Epithelial cell of esophagus (primary cell): ENCODE data around the gene SHKBP1.
"Not testable (repeated sequence)": the region's sequence is repeated elsewhere in the genome, so short reads cannot be mapped to it uniquely, and the experiment has no call there.

Experiments
- DNase-seq: peaks from one replicate; pipeline ENCODE4 v3.0.0; 2010; ENCODE audit warnings: low read depth
- H3K4me3 ChIP-seq: 2 replicates; pipeline ENCODE4 v1.5.1; 2011; ENCODE audit warnings: mild to moderate bottlenecking, low read length, control low read depth
- CTCF ChIP-seq: IDR thresholded peaks from 2 replicates; pipeline ENCODE4 v1.5.1; 2011; ENCODE audit warnings: low read depth, mild to moderate bottlenecking, low read length, control low read depth, inconsistent platforms; ENCODE audit not compliant: insufficient read depth; ENCODE audit errors: missing control alignments

The SHKBP1 gene

GRCh38 chr19:40585982-40586422, 9.3 kb downstream of the SHKBP1 start:
- DNase-seq = no peak
- no peak overlapping the region for H3K4me3 ChIP-seq
- no peak for TF ChIP-seq CTCF

GRCh38 chr19:40586611-40587010, 9.9 kb downstream of the SHKBP1 start:
- no peak for TF ChIP-seq CTCF
- DNase-seq = no peak
- no peak overlapping the region for H3K4me3 ChIP-seq

- no peak overlapping the region for H3K4me3 ChIP-seq
- peak; percentile 74 for DNase-seq
- TF ChIP-seq CTCF = no peak
Measured at GRCh38 chr19:40588110-40588854, 11.6 kb downstream of the SHKBP1 start.

GRCh38 chr19:40588926-40589569, 12.4 kb downstream of the SHKBP1 start:
- H3K4me3 ChIP-seq = no peak overlapping the region
- no peak for DNase-seq
- TF ChIP-seq CTCF = no peak

- TF ChIP-seq CTCF = no peak
- no peak for DNase-seq
- H3K4me3 ChIP-seq = no peak overlapping the region
Measured at GRCh38 chr19:40589591-40590429, 13.1 kb downstream of the SHKBP1 start.

GRCh38 chr19:40590464-40591265, 14.0 kb downstream of the SHKBP1 start:
- no peak for DNase-seq
- TF ChIP-seq CTCF = no peak
- no peak overlapping the region for H3K4me3 ChIP-seq

GRCh38 chr19:40591724-40592123, 15.1 kb downstream of the SHKBP1 start:
- DNase-seq, H3K4me3 ChIP-seq: not testable (repeated sequence)
